ENCODE data around the gene TPPP.

DNA sequence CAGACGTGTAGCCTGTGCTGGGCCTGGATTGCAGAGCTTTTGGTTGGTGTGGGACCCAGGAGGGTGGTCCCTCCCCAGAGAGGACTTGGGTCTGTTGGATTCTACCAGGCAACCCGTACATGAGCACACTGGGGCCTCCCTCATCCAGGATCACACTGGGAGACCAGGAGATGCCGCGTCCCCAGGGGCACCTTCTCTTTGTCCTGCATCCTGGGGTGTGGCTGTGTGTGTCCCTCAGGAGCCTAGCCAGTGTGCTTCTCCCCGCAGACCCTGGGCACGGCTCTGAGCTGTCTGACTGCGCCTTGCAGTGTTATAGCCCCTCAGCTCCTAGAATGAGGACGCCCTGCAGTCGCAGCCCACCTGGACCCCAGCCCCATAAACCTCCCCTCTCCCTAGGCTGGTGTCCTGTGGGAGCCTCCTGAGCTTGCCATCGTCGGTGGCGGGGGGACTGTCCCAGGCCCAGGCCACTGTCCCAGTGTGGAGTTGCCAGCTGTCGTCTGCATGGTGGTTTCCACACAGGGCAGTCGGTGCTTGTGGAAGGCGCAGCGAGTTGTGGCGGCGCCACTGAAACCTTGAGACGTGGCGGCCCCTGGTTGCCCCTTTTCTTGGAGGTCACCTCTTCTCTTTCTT is 53.5 kb downstream of the TPPP start:
- TF ChIP-seq CTCF (IDR thresholded peaks at IDR 0.05 in 4 of 5, conservative IDR thresholded peaks at IDR 0.05 in 1 of 5) (no peak), POLR2A (IDR thresholded peaks at IDR 0.05) (no peak)

Data from gastrocnemius medialis (tissue), 4 donors.